K562 (cell line): ENCODE data around the gene DUSP23. TPM values are rescaled to one million over a fixed set of nuclear protein-coding genes. Genes with fewer than 3 reads are reported as not detected.

Experiments used
- ATAC-seq: fragments of 200-7000 bp; cut with Tn5 transposase; 3 replicates; pipeline ENCODE4 v1.9.1; 2020; ENCODE audit warnings: moderate library complexity
- BruUV-seq: library from RNA; stranded (reverse); fragments of 400-500 nt; replicated peaks from 2 replicates; lab custom pipeline; 2021; lab: Mats Ljungman, UMichigan
- CTCF ChIA-PET: fragments of 300-600 bp; formaldehyde crosslinking; extraction: SDS; loops from one replicate; lab custom pipeline; 2021; ENCODE audit warnings: low intra/inter-chr PET ratio; lab: Yijun Ruan, JAX
- POLR2A ChIA-PET: fragments of 300-600, 350-650 bp; sonication (Branson Sonifier 250); formaldehyde crosslinking; extraction: SDS; loops from one replicate; lab custom pipeline; 2021; ENCODE audit warnings: antibody characterized with exemption, inconsistent platforms; lab: Yijun Ruan, JAX
- DNase-seq, 4 experiments: peaks; one replicate each; pipeline versions ENCODE4 v3.0.0 to v3.0.0-alpha.2; 2011 to 2018; ENCODE audit warnings: low spot score in 3 of 4, mixed read lengths in 3 of 4; ENCODE audit errors: extremely low read depth in 1 of 4
- FAIRE-seq: peaks from 2 replicates; lab custom pipeline; 2011; peaks lifted over from hg19 to GRCh38; lab: Jason Lieb, UNC
- H2AFZ ChIP-seq: 2 replicates; pipeline ENCODE4 v1.6.0; 2011; ENCODE audit warnings: low read depth, low read length, control low read depth, inconsistent platforms
- H3K27ac ChIP-seq: fragments of 200-600 bp; 3 replicates; pipeline ENCODE4 v1.8.0; 2011; ENCODE audit warnings: low read depth, mild to moderate bottlenecking, control low read depth, inconsistent platforms, low read length, moderate library complexity, mixed read lengths; ENCODE audit errors: extremely low read depth
- H3K27me3 ChIP-seq, 2 experiments: fragments of 300-600 bp in 1 of 2; 2 replicates in 1 of 2; 3 replicates in 1 of 2; pipeline versions ENCODE4 v1.6.0 to v1.8.0; 2011; ENCODE audit warnings: inconsistent platforms in 2 of 2, low read length in 2 of 2, mild to moderate bottlenecking in 1 of 2, mixed read lengths in 1 of 2, moderate library complexity in 1 of 2; ENCODE audit not compliant: control insufficient read depth in 2 of 2, insufficient read depth in 2 of 2
- H3K36me3 ChIP-seq: fragments of 300-600 bp; 3 replicates; pipeline ENCODE4 v1.8.0; 2011; ENCODE audit warnings: mild to moderate bottlenecking, low read length, inconsistent platforms; ENCODE audit not compliant: control insufficient read depth, insufficient read depth
- H3K4me1 ChIP-seq, 2 experiments: fragments of 200-600 bp in 1 of 2; replicated peaks in 1 of 2; 2 replicates in 1 of 2; 3 replicates in 1 of 2; pipeline versions ENCODE4 v1.5.1 to v1.8.0; 2011; ENCODE audit warnings: inconsistent platforms in 2 of 2, low read length in 2 of 2, mild to moderate bottlenecking in 1 of 2, mixed read lengths in 1 of 2, moderate library complexity in 1 of 2; ENCODE audit not compliant: control insufficient read depth in 2 of 2, insufficient read depth in 2 of 2
- H3K4me2 ChIP-seq: 2 replicates; pipeline ENCODE4 v1.6.1; 2011; ENCODE audit warnings: low read length, control low read depth, inconsistent platforms, mixed read lengths; ENCODE audit not compliant: insufficient read depth
- H3K4me3 ChIP-seq: fragments of 200-600 bp; sonication (generic), shearing (Covaris generic); 2 replicates; pipeline ENCODE4 v1.5.1; 2016; ENCODE audit warnings: control low read depth, inconsistent platforms
- H3K79me2 ChIP-seq: fragments of 200-600 bp; 3 replicates; pipeline ENCODE4 v1.8.0; 2011; ENCODE audit warnings: low read length, inconsistent platforms; ENCODE audit not compliant: control insufficient read depth, insufficient read depth
- H3K9ac ChIP-seq, 2 experiments: 2 replicates each; pipeline versions ENCODE4 v1.6.0 to v1.6.1; 2011; ENCODE audit warnings: low read depth in 2 of 2, low read length in 2 of 2, control low read depth in 1 of 2, inconsistent platforms in 1 of 2, mild to moderate bottlenecking in 1 of 2, mixed read lengths in 1 of 2; ENCODE audit not compliant: insufficient read depth in 1 of 2
- H3K9me1 ChIP-seq: one replicate; pipeline ENCODE4 v1.6.0; 2011; ENCODE audit warnings: inconsistent platforms, mild to moderate bottlenecking, low read length, moderate library complexity; ENCODE audit not compliant: control insufficient read depth, insufficient read depth
- H3K9me3 ChIP-seq: replicated peaks from 2 replicates; pipeline ENCODE4 v1.5.1; 2011; ENCODE audit warnings: low read depth, low read length, inconsistent platforms; ENCODE audit not compliant: control insufficient read depth, insufficient read depth
- H4K20me1 ChIP-seq: replicated peaks from 2 replicates; pipeline ENCODE4 v1.6.1; 2011; ENCODE audit warnings: low read length, inconsistent platforms, mixed read lengths; ENCODE audit not compliant: control insufficient read depth, insufficient read depth
- CREBBP ChIP-seq: IDR thresholded peaks from one replicate; pipeline ENCODE4 v1.6.1; 2012; ENCODE audit warnings: low read depth, mild to moderate bottlenecking, control low read depth, inconsistent platforms, low read length
- NFE2 ChIP-seq: IDR thresholded peaks from 2 replicates; pipeline ENCODE4 v1.6.1; 2014; ENCODE audit warnings: antibody characterized with exemption, low read depth
- NFRKB ChIP-seq: fragments of 450-650 bp; IDR thresholded peaks from 2 replicates; pipeline ENCODE4 v1.6.1; 2016; ENCODE audit warnings: low read depth
- SAFB2 ChIP-seq: fragments of 200-400 bp; formaldehyde crosslinking; IDR thresholded peaks from 2 replicates; pipeline ENCODE4 v1.6.1; 2018; ENCODE audit warnings: borderline replicate concordance, low read length, low read depth, moderate library complexity; ENCODE audit not compliant: severe bottlenecking
- SRSF7 ChIP-seq: fragments of 200-400 bp; formaldehyde crosslinking; optimal IDR thresholded peaks from 2 replicates; pipeline ENCODE3; 2017; ENCODE audit warnings: mild to moderate bottlenecking, low read depth, low read length
- STAT5B ChIP-seq: fragments of 250-450 bp; sonication (Bioruptor Pico); IDR thresholded peaks from 2 replicates; pipeline ENCODE4 v1.8.0; 2021; ENCODE audit warnings: mild to moderate bottlenecking, inconsistent platforms
- SUPT5H ChIP-seq: fragments of 450-650 bp; IDR thresholded peaks from 2 replicates; pipeline ENCODE4 v1.6.1; 2016
- ZNF277 ChIP-seq: fragments of 250-450 bp; sonication (Bioruptor Pico); IDR thresholded peaks from 2 replicates; pipeline ENCODE4 v1.8.0; 2022; ENCODE audit warnings: inconsistent platforms, mild to moderate bottlenecking, moderate library complexity, borderline replicate concordance
- ZNF280B ChIP-seq: fragments of 250-450 bp; sonication (Bioruptor Pico); IDR thresholded peaks from 2 replicates; pipeline ENCODE4 v1.5.1; 2021; ENCODE audit warnings: mild to moderate bottlenecking
- ZNF354B ChIP-seq: fragments of 250-450 bp; sonication (Bioruptor Pico); IDR thresholded peaks from 2 replicates; pipeline ENCODE4 v1.4.0; 2020
- ZNF436 ChIP-seq: fragments of 250-450, 450-650 bp; sonication (Bioruptor Pico); formaldehyde crosslinking; IDR thresholded peaks from 2 replicates; pipeline ENCODE4 v1.7.0; 2020; ENCODE audit warnings: mild to moderate bottlenecking
- ZNF79 ChIP-seq: fragments of 250-450 bp; sonication (Bioruptor Pico); IDR thresholded peaks from 2 replicates; pipeline ENCODE4 v1.4.0; 2020; ENCODE audit warnings: low read depth, mild to moderate bottlenecking, moderate library complexity
- ZNF830 ChIP-seq: fragments of 250-450 bp; sonication (Bioruptor Pico); IDR thresholded peaks from 2 replicates; pipeline ENCODE4 v1.5.0; 2021; ENCODE audit warnings: mild to moderate bottlenecking
- WGBS: fragments of 100-300 bp; shearing (Covaris generic); methylation state at CpG from one replicate; pipeline ENCODE4 v1.1.6; 2016; ENCODE audit warnings: low coverage, mixed read lengths; ENCODE audit not compliant: insufficient coverage; ENCODE audit errors: missing lambda C conversion rate; 5-methylcytosine and 5-hydroxymethylcytosine counted together
- in situ Hi-C: fragments of 300-500 bp; cut with MboI; formaldehyde crosslinking; loops from 4 replicates; pipeline ENCODE4 v1.15.0; 2018; ENCODE audit warnings: inconsistent platforms, mixed read lengths
- intact Hi-C: fragments of 100-400 bp; cut with micrococcal nuclease; formaldehyde crosslinking; loops from 2 replicates; pipeline ENCODE4 v1.14.2; 2022
- polyA plus RNA-seq, 8 experiments: library from polyadenylated mRNA; depleted of rRNA in 4 of 8; stranded (reverse) in 5 of 8; unstranded in 3 of 8; fragments of >200 nt; fragmentation: Nextera tagmentation in 2 of 8; fragmentation: Illumina TruSeq in 1 of 8; extraction: Ambion mirVana in 2 of 8; extraction: Trizol in 1 of 8; gene quantifications; 2 replicates each; pipeline versions ENCODE4 v1.2.1 to v1.2.3, GENCODE V29; 2011 to 2014; ENCODE audit warnings: inconsistent platforms in 1 of 8, missing spikeins in 1 of 8
- total RNA-seq, 7 experiments: library from RNA; depleted of rRNA in 6 of 7; stranded (reverse); fragments of >200 nt in 6 of 7; fragmentation: Illumina TruSeq in 2 of 7; extraction: Trizol in 2 of 7; gene quantifications; 2 replicates each; pipeline versions ENCODE4 v1.2.1 to v1.2.3, GENCODE V29; 2011 to 2021; ENCODE audit warnings: low replicate concordance in 1 of 7

DUSP23 gene
- total and polyA plus RNA-seq, 9 of the 15 experiments (the other 6 are each of a cell fraction or from before 2014, with no cell fraction given): 1.0 to 34.8 (median 13.7) TPM

GRCh38 chr1:159753386-159753785, 27.4 kb upstream of the DUSP23 start:
- no peaks in the 10 kb centered on the region for H3K9me1 ChIP-seq
- DNase-seq (no peak), FAIRE-seq (no peak), ATAC-seq (no peak)
- no TSS peak for BruUV-seq
- H3K4me3 ChIP-seq: no peak overlapping the region
- H4K20me1 ChIP-seq: no peaks in the 10 kb centered on the region
- TF ChIP-seq ZNF830 (CRISPR knock-in tag) (no peak), NFRKB (no peak), NFE2 (no peak), SUPT5H (no peak), SRSF7 (no peak), STAT5B (CRISPR knock-in tag) (no peak), ZNF280B (CRISPR knock-in tag) (no peak), ZNF354B (no peak), ZNF277 (no peak), ZNF436 (CRISPR knock-in tag) (no peak), CREBBP (no peak), SAFB2 (no peak), ZNF79 (CRISPR knock-in tag) (no peak)
- no peak overlapping the region for H3K4me2 ChIP-seq
- H3K36me3 ChIP-seq: no peaks in the 10 kb centered on the region
- H3K27ac ChIP-seq: no peak overlapping the region
- in situ Hi-C loops (no loop called here), intact Hi-C loops (no loop called here)
- ChIA-PET CTCF (no interaction called here), POLR2A (no interaction called here)
- H3K9me3 ChIP-seq: no peaks in the 10 kb centered on the region
- no peaks in the 10 kb centered on the region for H3K4me1 ChIP-seq
- WGBS: 0% methylated on average over 4 of the region's 4 CpGs
- no peak overlapping the region for H3K9ac ChIP-seq
- no peak overlapping the region for H2AFZ ChIP-seq
- H3K79me2 ChIP-seq: no peaks in the 10 kb centered on the region
- H3K27me3 ChIP-seq: no peaks in the 10 kb centered on the region; a peak in 1 of 5 replicates
